NCI-H1105 treated with DMSO at 0.1 percent for 48 hours (cell line): ENCODE results near the gene METTL25.

Experiments
- DNase-seq: peaks from one replicate; lab custom pipeline; 2025; lab: John Stamatoyannopoulos, UW

The METTL25 gene

DNA sequence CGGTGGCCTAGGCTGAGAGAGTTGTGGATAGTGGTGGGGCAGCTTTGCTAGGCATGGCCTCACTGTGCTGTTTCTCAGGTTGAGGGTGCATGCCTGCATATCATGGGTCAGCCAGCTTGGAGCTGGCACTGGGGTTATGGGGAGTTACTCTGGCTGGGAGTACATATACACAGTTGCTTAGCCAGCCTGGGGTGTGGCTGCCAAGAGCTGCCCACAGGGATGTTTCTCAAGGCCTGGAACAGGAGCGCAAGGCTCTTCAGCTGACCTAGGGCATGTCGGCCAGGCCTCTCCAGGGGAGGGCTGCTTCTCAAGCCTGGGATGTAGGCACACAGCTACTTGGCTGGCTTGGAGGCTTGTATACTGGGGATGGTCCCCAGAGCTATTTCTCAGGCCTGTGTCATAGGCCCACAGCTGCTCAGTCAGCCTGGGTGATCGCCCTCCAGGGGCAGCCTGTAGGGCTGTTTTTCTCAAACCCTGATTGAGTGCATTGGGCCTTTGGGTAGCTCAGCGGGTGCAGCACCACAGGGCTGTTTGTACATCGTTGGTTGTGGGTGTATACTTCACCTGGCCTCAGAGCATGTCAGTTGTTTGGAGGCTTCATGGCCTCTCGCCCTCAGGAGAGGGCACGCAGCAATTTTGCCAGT, 114.9 kb downstream of the METTL25 start:
- no peak for DNase-seq

- DNase-seq = no peak
Observed at GRCh38 chr12:82474181-82474797, 116.0 kb downstream of the METTL25 start.

- no peak for DNase-seq
Observed at GRCh38 chr12:82474798-82475184, 116.5 kb downstream of the METTL25 start.

DNA sequence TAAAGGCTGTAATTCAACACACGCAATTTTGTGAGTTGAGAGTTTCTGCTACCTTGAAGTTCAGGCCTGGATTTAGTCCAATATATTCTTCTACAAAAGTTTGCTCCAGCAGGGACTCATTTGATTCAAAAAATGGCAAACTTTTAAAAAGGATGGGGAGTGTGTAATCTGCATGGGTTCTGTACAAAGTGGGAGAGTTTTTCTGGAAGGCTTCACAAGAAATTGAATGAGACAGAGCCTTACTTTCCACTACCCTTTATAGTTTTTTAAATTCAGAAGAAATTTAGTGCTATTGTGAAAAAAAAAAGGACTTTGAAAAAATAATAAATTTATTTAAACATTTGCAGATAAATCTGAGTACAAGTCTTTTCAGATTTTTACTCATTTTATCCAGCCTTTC, 116.9 kb downstream of the METTL25 start:
- no peak for DNase-seq

DNA sequence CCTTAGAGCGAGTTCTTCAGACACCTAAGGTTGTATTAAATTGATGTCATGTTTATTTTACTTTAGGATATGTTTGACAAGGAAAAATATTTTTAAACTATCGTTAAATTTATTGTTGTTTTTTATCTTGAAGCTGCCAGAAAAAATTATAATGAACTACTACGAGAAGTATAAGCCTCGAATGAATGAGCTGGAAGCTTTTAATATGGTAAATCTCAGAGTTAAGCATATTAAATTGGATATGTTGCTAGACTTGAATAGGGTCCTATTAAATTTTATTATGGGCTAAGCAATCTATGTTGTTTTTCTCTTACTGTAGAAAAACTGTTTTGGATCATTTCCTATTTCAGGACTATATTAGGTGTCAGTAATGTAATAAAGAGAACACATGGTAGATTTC, 118.2 kb downstream of the METTL25 start:
- DNase-seq = no peak

DNA sequence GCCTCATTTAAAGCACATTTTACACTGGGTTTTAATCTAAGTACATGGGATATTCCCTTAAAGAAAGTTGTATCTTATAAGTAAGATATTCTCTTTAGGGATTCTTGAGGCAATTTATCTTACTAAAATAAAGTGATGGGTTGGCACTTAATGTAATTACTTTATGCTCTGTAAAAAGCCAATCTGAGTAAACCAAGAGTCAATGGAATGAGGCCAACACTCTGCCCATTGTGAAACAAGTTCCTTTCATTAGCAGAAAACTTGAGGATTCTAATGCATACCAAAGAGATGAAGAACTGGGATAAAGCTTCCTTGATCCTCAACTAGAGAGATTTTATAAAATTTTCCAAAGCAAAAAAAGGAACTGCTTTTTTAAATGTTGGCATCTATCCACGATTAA, 121.2 kb downstream of the METTL25 start:
- DNase-seq = no peak

DNA sequence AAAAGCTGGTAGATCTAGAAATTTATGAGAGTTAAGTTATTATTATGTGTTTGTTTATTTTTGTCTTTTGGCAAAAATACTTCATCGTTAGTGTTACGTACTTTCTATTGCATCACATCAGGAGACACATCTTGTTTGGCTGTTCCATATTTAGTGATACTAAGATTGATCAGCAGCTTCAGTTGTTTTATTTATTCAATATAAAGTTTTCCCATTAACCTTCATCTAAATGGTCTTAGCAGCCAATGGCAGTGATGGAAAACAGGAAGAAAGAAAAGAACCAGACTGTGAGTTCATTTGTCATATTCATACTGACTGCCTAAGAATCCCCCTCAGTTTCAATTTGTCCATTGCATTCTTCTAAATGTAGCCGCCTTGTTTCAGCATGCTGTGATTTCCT, 122.3 kb downstream of the METTL25 start:
- DNase-seq = no peak

GRCh38 chr12:82481954-82482353, 123.6 kb downstream of the METTL25 start:
- DNase-seq = no peak

DNA sequence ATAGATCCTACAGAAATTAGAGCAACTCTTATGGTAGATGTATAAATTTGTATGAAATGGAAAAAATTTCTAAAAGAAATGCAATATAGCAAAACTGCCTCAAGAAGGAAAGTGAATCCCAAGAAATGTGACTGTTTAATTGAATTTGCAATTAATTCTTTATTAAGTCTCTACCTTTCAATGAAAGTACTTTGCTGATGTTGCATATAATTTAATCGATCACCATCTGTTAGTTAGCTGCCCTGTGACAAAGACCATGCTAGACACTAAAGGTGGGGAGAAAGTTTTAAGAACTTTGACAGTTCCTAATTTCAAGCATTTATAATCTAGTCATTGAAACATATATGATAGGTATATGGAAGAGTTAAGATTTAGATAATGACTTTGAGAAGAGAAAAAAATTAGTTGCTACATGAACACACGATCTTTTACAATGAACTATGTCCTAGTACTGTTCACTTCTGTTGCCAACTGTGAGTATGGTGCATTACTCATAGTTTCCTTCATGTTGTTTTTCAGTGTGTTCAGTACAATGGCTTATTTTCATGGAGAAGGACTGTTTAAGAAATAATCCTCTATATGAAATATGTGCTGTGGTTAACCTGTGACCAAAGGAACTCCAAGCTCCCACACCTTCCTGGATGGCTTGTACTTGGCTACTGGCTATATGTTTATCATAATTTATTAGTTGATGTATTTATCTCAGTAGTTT, 128.4 kb downstream of the METTL25 start:
- no peak for DNase-seq

DNA sequence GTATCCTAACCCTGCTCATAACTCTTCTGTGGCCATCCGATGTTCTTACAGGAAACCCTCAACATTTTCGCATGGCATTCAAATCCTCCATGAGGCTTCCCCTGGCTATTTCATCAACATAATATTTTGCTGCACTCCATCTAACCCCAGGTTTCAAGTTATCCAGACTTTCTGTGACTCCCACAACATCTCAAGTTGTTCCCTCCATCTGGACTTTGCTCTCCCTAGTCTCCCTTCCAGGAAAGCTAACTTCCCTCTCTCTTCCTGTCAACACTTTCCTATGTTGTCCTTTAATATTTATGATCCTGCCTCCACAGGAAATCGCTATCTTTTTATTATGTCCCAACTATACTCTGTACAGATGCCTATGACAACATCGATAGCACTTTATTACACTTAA, 146.1 kb downstream of the METTL25 start:
- DNase-seq = no peak

- DNase-seq = no peak
Observed at GRCh38 chr12:82505150-82505549, 146.8 kb downstream of the METTL25 start.

DNA sequence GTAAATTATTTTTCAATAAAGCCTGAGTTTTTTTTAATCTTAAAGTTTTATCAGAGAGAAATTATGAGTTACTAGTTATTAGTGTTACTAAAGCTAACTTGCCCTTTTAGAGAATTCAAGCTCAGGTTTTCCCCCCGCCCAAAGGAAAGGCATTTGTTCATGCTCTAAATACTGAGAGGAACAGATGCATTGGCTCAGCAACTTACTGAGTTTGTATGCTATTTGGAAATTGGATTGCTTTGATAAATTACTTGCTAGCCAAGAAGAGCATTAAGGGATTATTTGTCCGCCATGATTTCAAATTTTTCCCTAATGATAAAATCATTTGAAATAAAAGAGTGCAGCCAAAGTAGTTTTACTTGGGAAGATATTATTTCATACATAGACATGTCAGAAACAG, 149.4 kb downstream of the METTL25 start:
- DNase-seq = no peak

DNA sequence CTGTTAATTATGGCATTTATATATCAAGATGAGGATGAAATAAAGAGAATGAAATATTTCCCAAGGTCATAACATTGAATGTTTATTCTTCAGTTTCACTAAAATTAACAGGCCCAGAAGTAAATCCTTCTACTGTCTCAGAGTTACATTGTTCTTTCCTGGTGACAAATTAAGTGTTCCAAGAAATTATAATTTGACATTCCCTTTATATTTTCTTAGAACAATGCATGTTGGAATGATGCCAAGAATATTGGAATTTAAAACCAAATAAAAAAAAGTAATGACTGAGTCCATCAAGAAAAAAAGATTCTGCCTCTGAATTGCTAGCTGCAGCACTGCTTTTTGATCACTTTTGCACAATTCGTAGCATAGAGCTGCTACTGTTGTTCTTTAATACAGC, 152.1 kb downstream of the METTL25 start:
- DNase-seq = no peak

DNA sequence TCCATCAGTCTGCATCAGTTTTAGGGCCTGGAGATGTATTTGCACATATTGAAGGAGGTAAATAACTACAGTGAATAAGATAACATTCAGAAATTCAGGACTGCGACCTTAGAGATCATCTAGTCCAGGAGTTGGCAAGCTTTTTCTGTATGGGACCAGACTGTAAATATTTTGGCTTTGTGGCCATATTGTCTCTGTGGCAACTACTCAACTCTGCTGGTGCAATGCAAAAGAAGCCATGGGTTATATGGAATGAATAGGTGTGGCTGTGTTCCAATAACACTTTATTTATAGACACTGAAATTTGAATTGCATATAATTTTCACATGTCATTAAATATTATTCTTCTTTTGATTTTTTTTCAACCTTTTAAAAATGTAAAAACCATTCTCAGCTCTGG, 156.6 kb downstream of the METTL25 start:
- no peak for DNase-seq

GRCh38 chr12:82515652-82516051, 157.3 kb downstream of the METTL25 start:
- DNase-seq = no peak

- DNase-seq = no peak
Observed at GRCh38 chr12:82517027-82517426, 158.7 kb downstream of the METTL25 start.

- DNase-seq = no peak
Observed at GRCh38 chr12:82517808-82518207, 159.5 kb downstream of the METTL25 start.

GRCh38 chr12:82519510-82519909, 161.2 kb downstream of the METTL25 start:
- DNase-seq = no peak

GRCh38 chr12:82522285-82522684, 164.0 kb downstream of the METTL25 start:
- no peak for DNase-seq

DNA sequence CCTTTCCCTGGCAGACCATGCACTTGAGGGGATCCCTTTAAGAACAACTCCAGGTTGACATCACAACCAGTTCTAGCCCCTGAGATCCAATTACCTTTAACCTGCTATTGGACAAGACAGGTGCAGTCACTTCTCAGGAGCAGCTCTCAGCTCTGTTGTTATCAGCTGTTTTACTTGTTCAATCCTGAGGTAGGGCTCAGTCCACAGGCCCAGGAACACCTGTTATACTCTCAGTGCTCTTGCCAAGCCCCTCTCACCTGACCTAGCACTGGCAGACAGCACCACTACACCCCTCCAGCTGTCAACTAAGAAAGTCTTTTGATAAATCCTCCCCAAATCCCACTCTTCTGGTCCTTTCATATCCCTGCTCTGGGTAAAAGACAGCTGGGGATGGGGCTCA, 164.4 kb downstream of the METTL25 start:
- no peak for DNase-seq

- no peak for DNase-seq
Observed at GRCh38 chr12:82523996-82524395, 165.7 kb downstream of the METTL25 start.

GRCh38 chr12:82524641-82525040, 166.3 kb downstream of the METTL25 start:
- no peak for DNase-seq

DNA sequence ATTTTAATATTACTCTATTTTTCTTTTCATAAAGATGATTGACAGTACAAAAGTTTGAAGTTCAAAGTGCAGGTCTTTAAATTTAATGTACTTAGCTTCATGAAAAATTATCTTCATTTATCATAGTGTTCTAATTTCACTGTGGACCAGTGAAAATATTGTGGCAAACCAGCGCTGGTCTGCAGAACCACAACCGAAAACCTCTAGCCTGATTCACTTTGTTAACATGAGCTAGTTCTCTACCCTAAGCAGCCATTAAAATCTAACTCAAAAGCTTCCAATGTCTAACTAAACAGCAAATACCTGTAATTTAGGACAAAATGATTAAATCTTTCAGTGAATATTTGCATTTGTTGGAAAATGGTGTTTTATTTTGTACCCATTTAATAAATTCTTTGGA, 167.3 kb downstream of the METTL25 start:
- no peak for DNase-seq
